ENCODE results near the gene DAAM1.

Gene DAAM1

DNA sequence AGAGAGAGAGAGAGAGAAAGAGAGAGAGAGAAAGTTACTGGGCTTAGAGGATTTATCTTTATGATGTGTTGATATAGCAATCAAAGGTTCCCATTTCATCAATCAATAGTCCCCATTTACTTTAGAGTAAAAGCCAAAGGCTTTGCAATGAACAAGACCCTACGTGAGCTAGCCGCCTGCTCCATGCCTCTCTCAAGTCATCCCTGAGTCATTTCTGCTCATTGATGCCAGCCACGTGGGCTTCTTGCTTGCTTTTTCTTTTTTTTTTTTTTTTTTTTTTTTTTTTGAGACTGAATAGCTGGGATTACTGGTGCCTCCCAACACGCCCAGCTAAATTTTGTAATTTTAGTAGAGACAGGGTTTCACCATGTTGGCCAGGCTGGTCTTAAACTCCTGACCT, 205.8 kb downstream of the DAAM1 start:
- Histone ChIP-seq H3K4me1 (ENCODE audit: low read length) (no peaks in the 10 kb centered on the region), H3K79me2 (ENCODE audit: low read length) (no peaks in the 10 kb centered on the region), H2AFZ (ENCODE audit: low read depth, low read length) (no peak overlapping the region), H3K9ac (ENCODE audit: low read length) (no peak overlapping the region), H3K27me3 (ENCODE audit: low read depth, low read length) (no peaks in the 10 kb centered on the region), H3K27ac (ENCODE audit: low read length) (no peak overlapping the region), H3K36me3 (replicated peaks; ENCODE audit: low read depth, low read length) (no peaks in the 10 kb centered on the region), H3K9me3 (ENCODE audit: insufficient read depth, low read length) (no peaks in the 10 kb centered on the region), H3K4me2 (ENCODE audit: low read length) (no peak overlapping the region), H4K20me1 (ENCODE audit: insufficient read depth, low read length) (no peaks in the 10 kb centered on the region), H3K4me3 (ENCODE audit: low read length) (no peak overlapping the region)
- no peak for TF ChIP-seq CTCF (IDR thresholded peaks at IDR 0.05; ENCODE audit: low read depth, low read length)
- no peak for TF ChIP-seq EZH2phosphoT487 (IDR thresholded peaks at IDR 0.05; ENCODE audit: low read depth)

- no peak for TF ChIP-seq CTCF (IDR thresholded peaks at IDR 0.05; ENCODE audit: low read depth, low read length)
- TF ChIP-seq EZH2phosphoT487 (IDR thresholded peaks at IDR 0.05; ENCODE audit: low read depth), result no peak
- no peak overlapping the region for H2AFZ ChIP-seq (ENCODE audit: low read depth, low read length)
- H3K27me3 ChIP-seq (ENCODE audit: low read depth, low read length), result no peaks in the 10 kb centered on the region
- no peak overlapping the region for H3K27ac ChIP-seq (ENCODE audit: low read length)
- H3K4me1 ChIP-seq (ENCODE audit: low read length), result no peaks in the 10 kb centered on the region
- no peak overlapping the region for H3K4me3 ChIP-seq (ENCODE audit: low read length)
- no peaks in the 10 kb centered on the region for H3K9me3 ChIP-seq (ENCODE audit: insufficient read depth, low read length)
- no peaks in the 10 kb centered on the region for H3K36me3 ChIP-seq (replicated peaks; ENCODE audit: low read depth, low read length)
- no peak overlapping the region for H3K4me2 ChIP-seq (ENCODE audit: low read length)
- no peaks in the 10 kb centered on the region for H4K20me1 ChIP-seq (ENCODE audit: insufficient read depth, low read length)
- no peak overlapping the region for H3K9ac ChIP-seq (ENCODE audit: low read length)
- no peaks in the 10 kb centered on the region for H3K79me2 ChIP-seq (ENCODE audit: low read length)
Observed at GRCh38 chr14:59395672-59396071, 207.2 kb downstream of the DAAM1 start.

DNA sequence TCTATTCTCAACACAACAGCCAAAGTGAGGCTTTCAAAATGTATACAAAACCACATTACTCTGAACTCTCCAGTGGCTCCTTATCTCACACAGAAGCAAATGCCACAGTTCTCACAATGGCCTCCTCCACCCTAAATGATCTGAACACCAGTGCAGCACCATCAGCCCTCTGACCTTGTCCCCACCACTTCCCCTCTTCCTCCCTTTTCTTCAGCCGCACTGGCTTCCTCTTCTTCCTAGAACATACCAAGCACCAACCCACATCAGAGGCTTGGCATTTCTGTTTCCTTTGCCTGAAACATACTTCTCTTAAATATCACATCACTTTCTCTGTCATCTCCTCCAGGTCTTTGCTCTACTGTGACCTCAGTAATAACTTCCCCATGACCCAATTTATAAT, 210.4 kb downstream of the DAAM1 start:
- Histone ChIP-seq H3K27me3 (ENCODE audit: low read depth, low read length) (no peaks in the 10 kb centered on the region), H3K4me1 (ENCODE audit: low read length) (no peaks in the 10 kb centered on the region), H3K36me3 (replicated peaks; ENCODE audit: low read depth, low read length) (no peaks in the 10 kb centered on the region), H3K9ac (ENCODE audit: low read length) (no peak overlapping the region), H4K20me1 (ENCODE audit: insufficient read depth, low read length) (no peaks in the 10 kb centered on the region), H3K9me3 (ENCODE audit: insufficient read depth, low read length) (no peaks in the 10 kb centered on the region), H3K79me2 (ENCODE audit: low read length) (no peaks in the 10 kb centered on the region), H3K4me2 (ENCODE audit: low read length) (no peak overlapping the region), H3K4me3 (ENCODE audit: low read length) (no peak overlapping the region), H3K27ac (ENCODE audit: low read length) (no peak overlapping the region), H2AFZ (ENCODE audit: low read depth, low read length) (no peak overlapping the region)
- TF ChIP-seq CTCF (IDR thresholded peaks at IDR 0.05; ENCODE audit: low read depth, low read length) (no peak), EZH2phosphoT487 (IDR thresholded peaks at IDR 0.05; ENCODE audit: low read depth) (no peak)

- no peaks in the 10 kb centered on the region for H3K36me3 ChIP-seq (replicated peaks; ENCODE audit: low read depth, low read length)
- H4K20me1 ChIP-seq (ENCODE audit: insufficient read depth, low read length), result no peaks in the 10 kb centered on the region
- H3K4me1 ChIP-seq (ENCODE audit: low read length), result no peaks in the 10 kb centered on the region
- no peak overlapping the region for H2AFZ ChIP-seq (ENCODE audit: low read depth, low read length)
- no peaks in the 10 kb centered on the region for H3K9me3 ChIP-seq (ENCODE audit: insufficient read depth, low read length)
- no peak overlapping the region for H3K27ac ChIP-seq (ENCODE audit: low read length)
- no peak overlapping the region for H3K4me2 ChIP-seq (ENCODE audit: low read length)
- H3K4me3 ChIP-seq (ENCODE audit: low read length), result no peak overlapping the region
- no peaks in the 10 kb centered on the region for H3K79me2 ChIP-seq (ENCODE audit: low read length)
- no peak for TF ChIP-seq EZH2phosphoT487 (IDR thresholded peaks at IDR 0.05; ENCODE audit: low read depth)
- no peak for TF ChIP-seq CTCF (IDR thresholded peaks at IDR 0.05; ENCODE audit: low read depth, low read length)
- H3K27me3 ChIP-seq (ENCODE audit: low read depth, low read length), result peaks cover 6% of the 10 kb centered on the region; the same call in 1 of the 2 replicates
- H3K9ac ChIP-seq (ENCODE audit: low read length), result no peak overlapping the region
Observed at GRCh38 chr14:59406454-59407245, 218.2 kb downstream of the DAAM1 start.
